GM10248 (cell line): Measurements from ENCODE around the gene ABCB9.

Experiments
- CTCF ChIA-PET: fragments of 300-600 bp; sonication (Branson Sonifier 250); formaldehyde crosslinking; extraction: SDS; loops from one replicate; lab custom pipeline; 2021; ENCODE audit warnings: antibody characterized with exemption; lab: Yijun Ruan, JAX
- POLR2A ChIA-PET: fragments of 350-650 bp; sonication (Branson Sonifier 250); formaldehyde crosslinking; extraction: SDS; loops from one replicate; lab custom pipeline; 2020; ENCODE audit warnings: antibody characterized with exemption; lab: Yijun Ruan, JAX
- DNase-seq: peaks from one replicate; pipeline ENCODE4 v3.0.0; 2012; ENCODE audit errors: extremely low spot score
- CTCF ChIP-seq: IDR thresholded peaks from 2 replicates; pipeline ENCODE4 v1.5.1; 2012; ENCODE audit warnings: mild to moderate bottlenecking, low read depth; ENCODE audit errors: extremely low read depth, missing control alignments, control extremely low read depth

The ABCB9 gene

GRCh38 chr12:122999986-123000420, 33.7 kb upstream of the ABCB9 start:
- no peak for DNase-seq
- ChIA-PET CTCF (interaction anchor here (1.1 to 1.3 kb wide), 2 partner anchors 26 to 238 kb away, joined by 3 read pairs; no protein-coding TSS in a partner anchor), POLR2A (no interaction called here)
- TF ChIP-seq CTCF = no peak

- ChIA-PET CTCF (interaction anchor here (1.3 kb wide), 1 partner anchor 239 kb away, joined by 3 read pairs; no protein-coding TSS in a partner anchor), POLR2A (no interaction called here)
- no peak for DNase-seq
- TF ChIP-seq CTCF = no peak
Observed at GRCh38 chr12:122999196-122999946, 33.1 kb upstream of the ABCB9 start.

- no peak for TF ChIP-seq CTCF
- ChIA-PET CTCF (interaction anchor here (0.9 to 1.0 kb wide), 2 partner anchors 9 to 11 kb away, joined by 3 to 4 read pairs; no protein-coding TSS in a partner anchor), POLR2A (no interaction called here)
- DNase-seq = no peak
Observed at GRCh38 chr12:122998316-122998715, 32.1 kb upstream of the ABCB9 start.

GRCh38 chr12:122997343-122998250, 31.3 kb upstream of the ABCB9 start:
- CTCF ChIA-PET = interaction anchor here (0.9 to 1.0 kb wide), 2 partner anchors 8 to 10 kb away, joined by 3 to 4 read pairs; no protein-coding TSS in a partner anchor

GRCh38 chr12:122996621-122997342, 30.5 kb upstream of the ABCB9 start:
- no peak for DNase-seq
- CTCF ChIA-PET = interaction anchor here (1.2 kb wide), 1 partner anchor 9 kb away, joined by 3 read pairs; no protein-coding TSS in a partner anchor
- TF ChIP-seq CTCF = no peak
- POLR2A ChIA-PET = no interaction called here

More at GRCh38 chr12:122997343-122998250, 31.3 kb upstream of the ABCB9 start:
- POLR2A ChIA-PET = no interaction called here
- no peak for DNase-seq
- no peak for TF ChIP-seq CTCF
